Measurements from ENCODE around the gene KLHL22. TPM values are rescaled to one million over a fixed set of nuclear protein-coding genes. Genes with fewer than 3 reads are reported as not detected.

The KLHL22 gene
- total RNA-seq, 1 experiment from 2014 or later = 36.2 TPM

DNA sequence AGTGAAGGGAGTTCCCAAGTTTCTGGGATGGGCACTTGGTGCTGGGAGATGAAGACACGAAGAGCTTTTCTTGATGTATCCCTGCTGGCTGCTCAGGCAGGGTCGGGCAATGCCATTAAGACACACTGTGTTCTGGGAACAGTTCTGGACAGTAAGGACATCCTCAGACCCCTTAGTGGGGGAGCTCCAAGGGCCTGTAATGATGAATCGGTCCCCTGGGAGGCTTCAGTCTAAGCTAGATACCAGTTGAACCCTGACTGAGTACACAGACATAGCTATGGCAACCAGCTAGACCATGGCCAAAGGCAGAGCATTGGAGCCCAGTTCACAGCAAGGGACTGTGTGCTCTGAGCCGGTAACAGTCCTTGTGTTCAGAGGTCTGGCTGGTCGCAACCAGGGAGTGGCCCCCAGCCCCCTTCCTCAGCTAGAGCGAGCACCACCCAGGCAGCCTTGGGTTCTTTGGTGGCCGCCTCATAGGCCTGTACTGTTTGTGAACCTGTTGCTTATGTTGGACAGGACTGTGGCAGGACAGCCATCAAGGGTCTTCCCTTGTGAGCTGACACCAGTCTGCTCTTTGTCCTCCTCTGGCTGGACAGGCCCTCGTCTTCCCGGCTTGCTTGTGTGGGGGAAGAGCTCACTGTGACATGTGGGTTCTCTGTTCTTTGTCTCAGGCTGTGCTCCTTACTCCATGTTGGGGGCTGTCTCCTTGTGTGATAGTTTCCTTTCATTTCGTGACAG lies 36.8 kb upstream of the KLHL22 start:
- Histone ChIP-seq H3K27ac (ENCODE audit: low read depth, low read length, poor library complexity, severe bottlenecking) (peak overlapping the region; percentile 25), H3K27me3 (replicated peaks; ENCODE audit: insufficient read depth, low read depth, low read length, poor library complexity) (no peaks in the 10 kb centered on the region), H3K9me3 (ENCODE audit: low read depth, low read length, poor library complexity, severe bottlenecking) (no peaks in the 10 kb centered on the region), H3K4me3 (ENCODE audit: low read depth, low read length, poor library complexity, severe bottlenecking) (no peak overlapping the region), H3K4me1 (ENCODE audit: insufficient read depth, low read length, poor library complexity, severe bottlenecking) (peaks cover 23% of the 10 kb centered on the region), H3K36me3 (ENCODE audit: insufficient read depth, low read length, poor library complexity, severe bottlenecking) (peaks cover 9% of the 10 kb centered on the region)
- POLR2A ChIA-PET (ENCODE audit: low non-redundant PET) = no interaction called here
- CTCF ChIA-PET = interaction anchor here (1.0 kb wide), 1 partner anchor 32 kb away, joined by 4 read pairs; no protein-coding TSS in a partner anchor
- BruUV-seq (replicated peaks) = no TSS peak
- intact Hi-C loops (cut with micrococcal nuclease; ENCODE audit: unreplicated experiment) = no loop called here
- no peak for DNase-seq (ENCODE audit: low spot score)
- TF ChIP-seq EZH2 (IDR thresholded peaks at IDR 0.05; ENCODE audit: borderline replicate concordance, low read depth, low read length, poor library complexity, severe bottlenecking) = no peak
- TF ChIP-seq, protein P1, sequence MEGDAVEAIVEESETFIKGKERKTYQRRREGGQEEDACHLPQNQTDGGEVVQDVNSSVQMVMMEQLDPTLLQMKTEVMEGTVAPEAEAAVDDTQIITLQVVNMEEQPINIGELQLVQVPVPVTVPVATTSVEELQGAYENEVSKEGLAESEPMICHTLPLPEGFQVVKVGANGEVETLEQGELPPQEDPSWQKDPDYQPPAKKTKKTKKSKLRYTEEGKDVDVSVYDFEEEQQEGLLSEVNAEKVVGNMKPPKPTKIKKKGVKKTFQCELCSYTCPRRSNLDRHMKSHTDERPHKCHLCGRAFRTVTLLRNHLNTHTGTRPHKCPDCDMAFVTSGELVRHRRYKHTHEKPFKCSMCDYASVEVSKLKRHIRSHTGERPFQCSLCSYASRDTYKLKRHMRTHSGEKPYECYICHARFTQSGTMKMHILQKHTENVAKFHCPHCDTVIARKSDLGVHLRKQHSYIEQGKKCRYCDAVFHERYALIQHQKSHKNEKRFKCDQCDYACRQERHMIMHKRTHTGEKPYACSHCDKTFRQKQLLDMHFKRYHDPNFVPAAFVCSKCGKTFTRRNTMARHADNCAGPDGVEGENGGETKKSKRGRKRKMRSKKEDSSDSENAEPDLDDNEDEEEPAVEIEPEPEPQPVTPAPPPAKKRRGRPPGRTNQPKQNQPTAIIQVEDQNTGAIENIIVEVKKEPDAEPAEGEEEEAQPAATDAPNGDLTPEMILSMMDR (conservative IDR thresholded peaks at IDR 0.05; ENCODE audit: low read depth, low read length) = no peak

DNA sequence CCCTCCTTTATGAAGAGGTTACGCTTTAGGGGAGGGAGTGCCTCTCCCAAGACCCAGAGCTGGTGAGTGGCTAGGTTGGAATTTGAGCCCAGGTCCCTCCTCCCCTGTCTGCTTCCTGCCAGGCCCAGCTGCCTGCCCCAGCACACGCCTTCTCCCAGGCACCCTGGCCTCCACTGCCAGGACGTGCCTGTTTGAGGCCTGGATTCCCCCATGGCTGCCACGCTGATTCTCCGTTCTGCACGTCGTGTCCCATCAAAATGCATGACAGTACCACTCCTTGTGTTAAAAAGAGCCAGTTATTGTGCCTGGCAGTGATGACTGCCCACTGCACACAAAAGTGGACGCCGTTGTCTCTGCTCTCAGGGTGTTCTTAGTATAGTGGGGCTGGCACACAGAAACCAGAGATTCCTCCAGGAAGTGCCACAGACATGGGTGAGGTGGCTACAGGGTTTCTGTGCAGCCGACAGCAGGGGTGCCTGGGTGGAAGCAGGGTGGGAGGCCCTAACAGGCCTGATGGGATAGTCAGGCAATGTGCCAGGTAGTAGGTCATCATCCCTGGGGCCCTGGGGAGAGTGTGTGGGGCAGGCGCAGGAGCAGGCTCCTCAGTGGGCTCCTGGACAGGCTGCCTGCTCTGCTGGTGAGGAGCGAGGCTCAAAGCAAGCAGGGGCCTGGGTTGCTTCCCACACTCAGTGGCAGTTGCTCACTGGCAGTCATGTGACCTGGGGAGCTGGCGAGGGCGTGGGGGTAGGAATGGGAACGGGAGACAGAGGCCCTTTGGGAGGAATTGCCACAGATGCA lies 36.0 kb upstream of the KLHL22 start:
- POLR2A ChIA-PET (ENCODE audit: low non-redundant PET) = no interaction called here
- BruUV-seq (replicated peaks) = no TSS peak
- H3K4me1 ChIP-seq (ENCODE audit: insufficient read depth, low read length, poor library complexity, severe bottlenecking) = peaks cover 29% of the 10 kb centered on the region
- no peak overlapping the region for H3K4me3 ChIP-seq (ENCODE audit: low read depth, low read length, poor library complexity, severe bottlenecking)
- H3K36me3 ChIP-seq (ENCODE audit: insufficient read depth, low read length, poor library complexity, severe bottlenecking) = peaks cover 5% of the 10 kb centered on the region
- H3K27me3 ChIP-seq (replicated peaks; ENCODE audit: insufficient read depth, low read depth, low read length, poor library complexity) = no peaks in the 10 kb centered on the region
- H3K9me3 ChIP-seq (ENCODE audit: low read depth, low read length, poor library complexity, severe bottlenecking) = no peaks in the 10 kb centered on the region
- intact Hi-C loops (cut with micrococcal nuclease; ENCODE audit: unreplicated experiment) = no loop called here
- peak; percentile 48 for DNase-seq (ENCODE audit: low spot score)
- CTCF ChIA-PET = interaction anchor here (1.0 kb wide), 1 partner anchor 33 kb away, joined by 4 read pairs; no protein-coding TSS in a partner anchor
- TF ChIP-seq, protein P1 (conservative IDR thresholded peaks at IDR 0.05; ENCODE audit: low read depth, low read length) = no peak
- TF ChIP-seq EZH2 (IDR thresholded peaks at IDR 0.05; ENCODE audit: borderline replicate concordance, low read depth, low read length, poor library complexity, severe bottlenecking) = no peak
- H3K27ac ChIP-seq (ENCODE audit: low read depth, low read length, poor library complexity, severe bottlenecking) = peak overlapping the region; percentile 25

DNA sequence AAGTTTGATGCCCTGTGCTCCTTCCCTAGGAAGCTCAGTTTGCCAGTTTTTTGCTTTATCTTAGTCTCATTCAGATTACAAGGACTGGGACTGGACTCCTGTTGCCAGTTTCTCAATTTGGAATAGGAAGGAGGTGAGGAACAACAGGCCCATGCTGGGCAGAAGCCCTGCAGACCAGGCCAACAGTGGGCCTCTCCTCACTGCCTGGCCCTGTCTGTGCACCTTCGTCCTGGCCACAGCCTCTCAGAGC lies 35.5 kb upstream of the KLHL22 start:
- no TSS peak for BruUV-seq (replicated peaks)
- H3K4me1 ChIP-seq (ENCODE audit: insufficient read depth, low read length, poor library complexity, severe bottlenecking) = peaks cover 34% of the 10 kb centered on the region
- H3K9me3 ChIP-seq (ENCODE audit: low read depth, low read length, poor library complexity, severe bottlenecking) = no peaks in the 10 kb centered on the region
- no peaks in the 10 kb centered on the region for H3K27me3 ChIP-seq (replicated peaks; ENCODE audit: insufficient read depth, low read depth, low read length, poor library complexity)
- peaks cover 5% of the 10 kb centered on the region for H3K36me3 ChIP-seq (ENCODE audit: insufficient read depth, low read length, poor library complexity, severe bottlenecking)
- H3K4me3 ChIP-seq (ENCODE audit: low read depth, low read length, poor library complexity, severe bottlenecking) = no peak overlapping the region
- CTCF ChIA-PET = no interaction called here
- intact Hi-C loops (cut with micrococcal nuclease; ENCODE audit: unreplicated experiment) = no loop called here
- no peak for DNase-seq (ENCODE audit: low spot score)
- TF ChIP-seq, protein P1 (conservative IDR thresholded peaks at IDR 0.05; ENCODE audit: low read depth, low read length) = no peak
- TF ChIP-seq EZH2 (IDR thresholded peaks at IDR 0.05; ENCODE audit: borderline replicate concordance, low read depth, low read length, poor library complexity, severe bottlenecking) = no peak
- peak overlapping the region; percentile 25 for H3K27ac ChIP-seq (ENCODE audit: low read depth, low read length, poor library complexity, severe bottlenecking)
- POLR2A ChIA-PET (ENCODE audit: low non-redundant PET) = no interaction called here
